ENCODE measurements around the gene PIANP. TPM values are rescaled to one million over a fixed set of nuclear protein-coding genes. Genes with fewer than 3 reads are reported as not detected.
A peak's percentile ranks its signal among the peaks of the same experiment; 100 is the strongest.

The PIANP gene
- total RNA-seq, 4 donors from 2014 or later = 0.21 to 0.39 TPM; not detected in 2

DNA sequence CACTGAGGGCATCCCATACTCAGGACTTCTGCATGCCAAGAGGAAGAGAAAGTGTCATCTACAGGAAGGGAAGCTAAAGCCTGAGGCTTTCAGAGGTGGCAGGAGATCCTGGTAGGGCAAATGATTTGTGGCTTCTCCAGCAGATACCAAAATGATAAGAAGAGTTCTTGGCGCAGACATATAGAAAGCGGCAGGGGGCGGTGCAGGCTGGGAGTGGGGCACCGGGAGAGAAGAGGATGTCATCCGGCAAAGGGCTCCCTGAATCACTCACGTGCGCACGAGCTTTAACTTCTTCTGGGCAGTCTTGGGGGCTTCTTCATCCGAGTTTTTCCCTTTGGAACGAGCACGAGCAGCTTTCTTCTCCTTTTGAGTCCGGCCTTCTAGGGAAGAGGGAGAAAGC lies 48.2 kb downstream of the PIANP start:
- WGBS, 2 donors = 84 to 93% methylated on average over 12 of the region's 12 CpGs
- peaks cover 0 to 3% (median 0%) of the 10 kb centered on the region in 4 donors for H3K4me1 ChIP-seq
- H3K27me3 ChIP-seq = no peaks in the 10 kb centered on the region
- no peak overlapping the region for H3K27ac ChIP-seq
- no peaks in the 10 kb centered on the region for H3K9me3 ChIP-seq
- H3K36me3 ChIP-seq = peaks cover 0 to 98% (median 16%) of the 10 kb centered on the region in 3 donors
- TF ChIP-seq EP300 (IDR thresholded peaks at IDR 0.05) (no peak), CTCF (IDR thresholded peaks at IDR 0.05) (no peak), POLR2A (IDR thresholded peaks at IDR 0.05) (no peak)
- no peak overlapping the region for H3K4me3 ChIP-seq
- no peak for DNase-seq (ENCODE audit: low spot score in 2 of 2)

- H3K36me3 ChIP-seq = peaks cover 0 to 83% (median 13%) of the 10 kb centered on the region in 3 donors
- DNase-seq (ENCODE audit: low spot score in 2 of 2) = no peak
These were observed 49.8 kb downstream of the PIANP start for GRCh38 chr12:6650832-6651231.

GRCh38 chr12:6647083-6647604 lies 53.5 kb downstream of the PIANP start, which contains the start of gene ACRBP:
Gene ACRBP, minus strand, starts transcription at chr12:6647432. Its CDS starts 66 bp downstream, at chr12:6647366.
- 5 to 7% methylated on average over 29 to 38 of the region's 38 CpGs for WGBS, 2 donors
- H3K4me1 ChIP-seq = peaks cover 0 to 19% (median 4%) of the 10 kb centered on the region in 4 donors
- H3K9me3 ChIP-seq = no peaks in the 10 kb centered on the region
- H3K4me3 ChIP-seq = peak within 1 kb of the TSS; percentile 5 to 53 (median 33)
- H3K27ac ChIP-seq = peak within 1 kb of the TSS in 3 of 4 donors; percentile 26 to 67 (median 65)
- H3K36me3 ChIP-seq = peaks cover 0 to 46% (median 4%) of the 10 kb centered on the region in 3 donors
- peak; percentile 56 to 58 for DNase-seq (ENCODE audit: low spot score in 2 of 2)
- TF ChIP-seq EP300 (IDR thresholded peaks at IDR 0.05) (peak in 1 of 2 donors; percentile 32), POLR2A (IDR thresholded peaks at IDR 0.05) (peak in 1 of 2 donors; percentile 48), CTCF (IDR thresholded peaks at IDR 0.05) (no peak)
- no peaks in the 10 kb centered on the region for H3K27me3 ChIP-seq

More at GRCh38 chr12:6650832-6651231, 49.8 kb downstream of the PIANP start:
- H3K27me3 ChIP-seq = no peaks in the 10 kb centered on the region
- peaks cover 0 to 12% (median 4%) of the 10 kb centered on the region in 4 donors for H3K4me1 ChIP-seq
- no peak overlapping the region for H3K4me3 ChIP-seq
- 86 to 88% methylated on average over 8 of the region's 8 CpGs for WGBS, 2 donors
- no peak overlapping the region for H3K27ac ChIP-seq
- TF ChIP-seq CTCF (IDR thresholded peaks at IDR 0.05) = no peak
- no peak for TF ChIP-seq EP300 (IDR thresholded peaks at IDR 0.05)
- TF ChIP-seq POLR2A (IDR thresholded peaks at IDR 0.05) = no peak
- no peaks in the 10 kb centered on the region for H3K9me3 ChIP-seq

DNA sequence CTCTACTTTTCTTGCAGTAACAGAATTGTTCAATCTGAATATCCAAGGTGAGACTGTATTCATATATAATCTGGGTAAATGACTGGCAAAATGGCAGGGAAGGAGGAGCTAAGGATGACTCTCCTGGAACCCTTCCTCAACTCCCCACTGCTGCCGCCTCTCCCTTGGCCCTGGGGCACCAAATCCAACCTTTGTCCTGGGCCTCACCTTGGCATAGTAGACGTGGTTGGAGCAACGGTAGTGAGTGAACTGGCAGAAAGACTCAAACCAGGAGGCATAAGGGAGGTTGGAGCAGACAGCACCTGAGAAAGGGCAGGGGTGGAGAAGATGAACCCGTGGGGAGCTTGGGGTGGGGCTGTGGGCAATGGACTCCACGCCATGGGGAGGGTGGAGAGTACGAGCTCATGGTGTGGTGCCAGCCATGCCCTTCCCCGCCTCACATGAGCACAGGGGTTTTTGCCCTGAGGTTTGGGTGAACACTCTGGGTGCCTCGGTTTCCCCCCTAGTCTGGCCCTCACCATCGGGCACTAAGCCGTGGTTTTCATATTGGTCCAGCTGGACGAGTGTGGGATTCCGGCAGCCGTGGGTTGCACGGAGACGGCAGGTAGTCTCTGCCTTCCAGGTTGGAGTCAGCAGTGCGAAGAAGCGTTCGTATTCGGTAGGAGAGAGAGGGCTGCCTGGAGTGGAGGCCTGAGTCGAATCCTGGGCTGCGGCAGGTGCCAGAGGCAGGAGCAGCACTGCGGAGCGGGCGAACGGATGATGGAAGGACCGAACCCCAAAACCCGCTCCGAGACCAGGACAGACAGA lies 54.1 kb downstream of the PIANP start:
- Histone ChIP-seq H3K27me3 (no peaks in the 10 kb centered on the region), H3K9me3 (no peaks in the 10 kb centered on the region), H3K27ac (peak overlapping the region in 3 of 4 donors; percentile 26 to 67 (median 65)), H3K4me1 (peaks cover 0 to 19% (median 4%) of the 10 kb centered on the region in 4 donors), H3K36me3 (peaks cover 0 to 39% (median 0%) of the 10 kb centered on the region in 3 donors), H3K4me3 (peak overlapping the region; percentile 5 to 53 (median 33))
- TF ChIP-seq POLR2A (IDR thresholded peaks at IDR 0.05) (no peak), CTCF (IDR thresholded peaks at IDR 0.05) (no peak), EP300 (IDR thresholded peaks at IDR 0.05) (no peak)
- WGBS, 2 donors = 57 to 75% methylated on average over 27 to 28 of the region's 28 CpGs
- no peak for DNase-seq (ENCODE audit: low spot score in 2 of 2)

DNA sequence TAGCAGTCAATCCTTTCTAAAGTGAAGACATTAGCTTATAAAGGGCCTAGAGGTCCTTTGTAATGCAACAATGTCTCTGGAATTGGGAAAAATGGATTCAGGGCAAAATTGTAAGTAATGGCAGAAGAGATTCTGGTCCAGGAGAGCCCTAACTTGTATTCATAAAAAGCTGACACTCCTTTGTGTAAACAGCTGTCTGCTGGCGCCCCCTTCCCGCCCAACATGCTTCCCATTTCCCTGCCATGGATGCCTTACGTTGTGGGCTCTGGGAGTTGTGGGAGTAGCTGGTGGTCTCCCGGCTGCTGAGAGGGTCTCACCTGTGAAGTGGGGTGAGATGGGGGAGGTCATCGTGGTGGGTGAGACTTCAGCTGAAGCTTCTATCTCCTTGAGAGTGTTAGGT lies 55.7 kb downstream of the PIANP start:
- peak; percentile 28 to 46 for DNase-seq (ENCODE audit: low spot score in 2 of 2)
- Histone ChIP-seq H3K27ac (peak overlapping the region in 1 of 4 donors; percentile 42), H3K27me3 (no peaks in the 10 kb centered on the region), H3K4me3 (no peak overlapping the region), H3K36me3 (peaks cover 0 to 24% (median 0%) of the 10 kb centered on the region in 3 donors), H3K9me3 (no peaks in the 10 kb centered on the region), H3K4me1 (peaks cover 0 to 19% (median 4%) of the 10 kb centered on the region in 4 donors)
- TF ChIP-seq POLR2A (IDR thresholded peaks at IDR 0.05) = no peak
- TF ChIP-seq EP300 (IDR thresholded peaks at IDR 0.05) = no peak
- TF ChIP-seq CTCF (IDR thresholded peaks at IDR 0.05) = peak in 4 of 5 experiments; percentile 12 to 54 (median 30)
- WGBS, 2 donors = 17 to 19% methylated on average over 5 of the region's 5 CpGs

All from tibial nerve (tissue), 4 donors.